ENCODE data around the gene OXTR.
A peak's percentile ranks its signal among the peaks of the same experiment; 100 is the strongest.

Gene OXTR

GRCh38 chr3:8780279-8780678 lies 10.9 kb upstream of the OXTR start:
- H3K27ac ChIP-seq (ENCODE audit: low read depth, low read length): no peak overlapping the region
- no peak overlapping the region for H3K56ac ChIP-seq (ENCODE audit: low read length)
- H3K79me2 ChIP-seq (ENCODE audit: control insufficient read depth, insufficient read depth, low read length): no peaks in the 10 kb centered on the region
- H2AK5ac ChIP-seq (ENCODE audit: low read length): no peak overlapping the region
- H3K4me1 ChIP-seq (ENCODE audit: control insufficient read depth, low read depth, low read length): no peaks in the 10 kb centered on the region
- no peak overlapping the region for H3K4me2 ChIP-seq (ENCODE audit: low read length)
- H3K18ac ChIP-seq (ENCODE audit: low read length): no peak overlapping the region
- H3K4ac ChIP-seq (ENCODE audit: low read depth, low read length): no peak overlapping the region
- no peak overlapping the region for H3K23ac ChIP-seq (ENCODE audit: low read length)
- no peak overlapping the region for H4K8ac ChIP-seq (ENCODE audit: low read depth, low read length)
- no peaks in the 10 kb centered on the region for H3K27me3 ChIP-seq (ENCODE audit: insufficient read depth, low read length, poor library complexity)
- H4K5ac ChIP-seq (ENCODE audit: low read length): no peak overlapping the region
- no peak overlapping the region for H3K9ac ChIP-seq (ENCODE audit: low read length)
- no peak overlapping the region for H3K4me3 ChIP-seq (ENCODE audit: low read length)
- H2BK15ac ChIP-seq (replicated peaks; ENCODE audit: low read depth): no peak overlapping the region
- DNase-seq: no peak
- no peak overlapping the region for H2BK5ac ChIP-seq (ENCODE audit: low read length)
- H2BK120ac ChIP-seq (ENCODE audit: low read depth, low read length): no peak overlapping the region
- no peaks in the 10 kb centered on the region for H3K79me1 ChIP-seq (ENCODE audit: low read length)
- H3K36me3 ChIP-seq (ENCODE audit: control insufficient read depth, insufficient read depth, low read length): no peaks in the 10 kb centered on the region

- Histone ChIP-seq H2BK15ac (replicated peaks; ENCODE audit: low read depth) (no peak overlapping the region), H3K9ac (ENCODE audit: low read length) (no peak overlapping the region), H4K8ac (ENCODE audit: low read depth, low read length) (no peak overlapping the region), H3K23ac (ENCODE audit: low read length) (no peak overlapping the region), H3K4me2 (ENCODE audit: low read length) (no peak overlapping the region), H3K18ac (ENCODE audit: low read length) (no peak overlapping the region), H3K79me2 (ENCODE audit: control insufficient read depth, insufficient read depth, low read length) (no peaks in the 10 kb centered on the region), H4K5ac (ENCODE audit: low read length) (no peak overlapping the region), H3K4me3 (ENCODE audit: low read length) (no peak overlapping the region), H3K4ac (ENCODE audit: low read depth, low read length) (no peak overlapping the region), H3K56ac (ENCODE audit: low read length) (no peak overlapping the region), H3K27me3 (ENCODE audit: insufficient read depth, low read length, poor library complexity) (no peaks in the 10 kb centered on the region), H3K79me1 (ENCODE audit: low read length) (no peaks in the 10 kb centered on the region), H2AK5ac (ENCODE audit: low read length) (no peak overlapping the region), H3K27ac (ENCODE audit: low read depth, low read length) (no peak overlapping the region), H3K4me1 (ENCODE audit: control insufficient read depth, low read depth, low read length) (no peaks in the 10 kb centered on the region), H3K36me3 (ENCODE audit: control insufficient read depth, insufficient read depth, low read length) (no peaks in the 10 kb centered on the region), H2BK120ac (ENCODE audit: low read depth, low read length) (no peak overlapping the region), H2BK5ac (ENCODE audit: low read length) (no peak overlapping the region)
- no CpG with 5 or more reads among the region's 5 CpGs for WGBS (ENCODE audit: extremely low coverage, insufficient coverage, low lambda C conversion rate)
- no peak for DNase-seq
These were observed 9.1 kb upstream of the OXTR start for GRCh38 chr3:8778475-8778874.

- no peak overlapping the region for H3K4me2 ChIP-seq (ENCODE audit: low read length)
- no CpG with 5 or more reads among the region's 5 CpGs for WGBS (ENCODE audit: extremely low coverage, insufficient coverage, low lambda C conversion rate)
- no peak for DNase-seq
These were observed 8.5 kb upstream of the OXTR start for GRCh38 chr3:8777978-8778267.

GRCh38 chr3:8777201-8777977 lies 8.0 kb upstream of the OXTR start:
- Histone ChIP-seq H2BK5ac (ENCODE audit: low read length) (no peak overlapping the region), H3K9ac (ENCODE audit: low read length) (no peak overlapping the region), H3K4me1 (ENCODE audit: control insufficient read depth, low read depth, low read length) (no peaks in the 10 kb centered on the region), H3K79me1 (ENCODE audit: low read length) (no peaks in the 10 kb centered on the region), H2BK15ac (replicated peaks; ENCODE audit: low read depth) (no peak overlapping the region), H3K27ac (ENCODE audit: low read depth, low read length) (no peak overlapping the region), H4K8ac (ENCODE audit: low read depth, low read length) (no peak overlapping the region), H3K23ac (ENCODE audit: low read length) (no peak overlapping the region), H3K4me2 (ENCODE audit: low read length) (no peak overlapping the region), H3K36me3 (ENCODE audit: control insufficient read depth, insufficient read depth, low read length) (no peaks in the 10 kb centered on the region), H3K4me3 (ENCODE audit: low read length) (no peak overlapping the region), H3K56ac (ENCODE audit: low read length) (no peak overlapping the region), H4K5ac (ENCODE audit: low read length) (no peak overlapping the region), H3K79me2 (ENCODE audit: control insufficient read depth, insufficient read depth, low read length) (no peaks in the 10 kb centered on the region), H3K27me3 (ENCODE audit: insufficient read depth, low read length, poor library complexity) (no peaks in the 10 kb centered on the region), H2BK120ac (ENCODE audit: low read depth, low read length) (no peak overlapping the region), H2AK5ac (ENCODE audit: low read length) (no peak overlapping the region), H3K4ac (ENCODE audit: low read depth, low read length) (no peak overlapping the region), H3K18ac (ENCODE audit: low read length) (no peak overlapping the region)
- DNase-seq: no peak
- WGBS (ENCODE audit: extremely low coverage, insufficient coverage, low lambda C conversion rate): no CpG with 5 or more reads among the region's 5 CpGs

More at GRCh38 chr3:8777978-8778267, 8.5 kb upstream of the OXTR start:
- Histone ChIP-seq H3K36me3 (ENCODE audit: control insufficient read depth, insufficient read depth, low read length) (no peaks in the 10 kb centered on the region), H2BK15ac (replicated peaks; ENCODE audit: low read depth) (no peak overlapping the region), H3K79me2 (ENCODE audit: control insufficient read depth, insufficient read depth, low read length) (no peaks in the 10 kb centered on the region), H3K23ac (ENCODE audit: low read length) (no peak overlapping the region), H3K4ac (ENCODE audit: low read depth, low read length) (no peak overlapping the region), H3K4me3 (ENCODE audit: low read length) (no peak overlapping the region), H3K9ac (ENCODE audit: low read length) (no peak overlapping the region), H3K18ac (ENCODE audit: low read length) (no peak overlapping the region), H4K8ac (ENCODE audit: low read depth, low read length) (no peak overlapping the region), H4K5ac (ENCODE audit: low read length) (no peak overlapping the region), H3K4me1 (ENCODE audit: control insufficient read depth, low read depth, low read length) (no peaks in the 10 kb centered on the region), H3K56ac (ENCODE audit: low read length) (no peak overlapping the region), H3K79me1 (ENCODE audit: low read length) (no peaks in the 10 kb centered on the region), H2AK5ac (ENCODE audit: low read length) (no peak overlapping the region), H2BK120ac (ENCODE audit: low read depth, low read length) (no peak overlapping the region), H2BK5ac (ENCODE audit: low read length) (no peak overlapping the region), H3K27me3 (ENCODE audit: insufficient read depth, low read length, poor library complexity) (no peaks in the 10 kb centered on the region), H3K27ac (ENCODE audit: low read depth, low read length) (no peak overlapping the region)

GRCh38 chr3:8776406-8776805 lies 7.0 kb upstream of the OXTR start:
- Histone ChIP-seq H3K4me1 (ENCODE audit: control insufficient read depth, low read depth, low read length) (peaks cover 1% of the 10 kb centered on the region), H3K18ac (ENCODE audit: low read length) (no peak overlapping the region), H3K4me2 (ENCODE audit: low read length) (no peak overlapping the region), H2BK15ac (replicated peaks; ENCODE audit: low read depth) (no peak overlapping the region), H3K79me2 (ENCODE audit: control insufficient read depth, insufficient read depth, low read length) (no peaks in the 10 kb centered on the region), H3K56ac (ENCODE audit: low read length) (no peak overlapping the region), H3K9ac (ENCODE audit: low read length) (no peak overlapping the region), H3K27ac (ENCODE audit: low read depth, low read length) (no peak overlapping the region), H3K79me1 (ENCODE audit: low read length) (no peaks in the 10 kb centered on the region), H2BK5ac (ENCODE audit: low read length) (no peak overlapping the region), H2AK5ac (ENCODE audit: low read length) (no peak overlapping the region), H3K4me3 (ENCODE audit: low read length) (no peak overlapping the region), H4K8ac (ENCODE audit: low read depth, low read length) (no peak overlapping the region), H2BK120ac (ENCODE audit: low read depth, low read length) (no peak overlapping the region), H3K27me3 (ENCODE audit: insufficient read depth, low read length, poor library complexity) (no peaks in the 10 kb centered on the region), H4K5ac (ENCODE audit: low read length) (no peak overlapping the region), H3K36me3 (ENCODE audit: control insufficient read depth, insufficient read depth, low read length) (no peaks in the 10 kb centered on the region), H3K4ac (ENCODE audit: low read depth, low read length) (no peak overlapping the region), H3K23ac (ENCODE audit: low read length) (no peak overlapping the region)
- WGBS (ENCODE audit: extremely low coverage, insufficient coverage, low lambda C conversion rate): no CpG with 5 or more reads among the region's 4 CpGs
- DNase-seq: peak; percentile 74

- H2AK5ac ChIP-seq (ENCODE audit: low read length): no peak overlapping the region
- no peak overlapping the region for H4K8ac ChIP-seq (ENCODE audit: low read depth, low read length)
- no peak overlapping the region for H2BK5ac ChIP-seq (ENCODE audit: low read length)
- no CpG with 5 or more reads among the region's 6 CpGs for WGBS (ENCODE audit: extremely low coverage, insufficient coverage, low lambda C conversion rate)
- no peak overlapping the region for H3K56ac ChIP-seq (ENCODE audit: low read length)
- no peak overlapping the region for H3K23ac ChIP-seq (ENCODE audit: low read length)
- no peaks in the 10 kb centered on the region for H3K27me3 ChIP-seq (ENCODE audit: insufficient read depth, low read length, poor library complexity)
- H3K27ac ChIP-seq (ENCODE audit: low read depth, low read length): no peak overlapping the region
- no peak for DNase-seq
- peaks cover 2% of the 10 kb centered on the region for H3K4me1 ChIP-seq (ENCODE audit: control insufficient read depth, low read depth, low read length)
- H3K79me1 ChIP-seq (ENCODE audit: low read length): no peaks in the 10 kb centered on the region
- no peak overlapping the region for H4K5ac ChIP-seq (ENCODE audit: low read length)
- no peak overlapping the region for H2BK15ac ChIP-seq (replicated peaks; ENCODE audit: low read depth)
- H3K4ac ChIP-seq (ENCODE audit: low read depth, low read length): no peak overlapping the region
- no peaks in the 10 kb centered on the region for H3K79me2 ChIP-seq (ENCODE audit: control insufficient read depth, insufficient read depth, low read length)
- no peak overlapping the region for H3K4me3 ChIP-seq (ENCODE audit: low read length)
- no peaks in the 10 kb centered on the region for H3K36me3 ChIP-seq (ENCODE audit: control insufficient read depth, insufficient read depth, low read length)
- no peak overlapping the region for H3K4me2 ChIP-seq (ENCODE audit: low read length)
- no peak overlapping the region for H3K18ac ChIP-seq (ENCODE audit: low read length)
- no peak overlapping the region for H2BK120ac ChIP-seq (ENCODE audit: low read depth, low read length)
- H3K9ac ChIP-seq (ENCODE audit: low read length): no peak overlapping the region
These were observed 6.2 kb upstream of the OXTR start for GRCh38 chr3:8775602-8776001.

All from mesendoderm (in vitro differentiated cells).